H1 (cell line): ENCODE measurements around the gene SF3B3. TPM values are rescaled to one million over a fixed set of nuclear protein-coding genes. Genes with fewer than 3 reads are reported as not detected.

Experiments used
- CTCF ChIA-PET: fragments of 300-600 bp; sonication (Branson Sonifier 250); formaldehyde crosslinking; loops from one replicate; lab custom pipeline; 2021; ENCODE audit not compliant: partially characterized antibody; lab: Charles Lee
- POLR2A ChIA-PET: fragments of 300-600 bp; sonication (Branson Sonifier 250); formaldehyde crosslinking; loops from one replicate; lab custom pipeline; 2021; ENCODE audit warnings: inconsistent platforms; ENCODE audit not compliant: partially characterized antibody; lab: Charles Lee
- DNase-seq, 2 experiments: peaks; one replicate each; pipeline versions ENCODE4 v3.0.0 to v3.0.0-alpha.2; 2010 to 2022; ENCODE audit warnings: low spot score in 2 of 2, low read depth in 1 of 2, mixed read lengths in 1 of 2
- FAIRE-seq: peaks from 2 replicates; lab custom pipeline; 2011; peaks lifted over from hg19 to GRCh38; lab: Jason Lieb, UNC
- H2AFZ ChIP-seq: 2 replicates; pipeline ENCODE4 v1.8.1; 2012; ENCODE audit warnings: low read length, inconsistent platforms
- H2AK5ac ChIP-seq: 2 replicates; pipeline ENCODE4 v1.6.1; 2013; ENCODE audit warnings: low read depth, low read length
- H2BK120ac ChIP-seq: replicated peaks from 2 replicates; pipeline ENCODE3; 2013; ENCODE audit warnings: low read depth, low read length, inconsistent platforms
- H2BK12ac ChIP-seq: 2 replicates; pipeline ENCODE4 v1.6.1; 2013; ENCODE audit warnings: low read depth, low read length
- H2BK15ac ChIP-seq: 2 replicates; pipeline ENCODE4 v1.6.1; 2013; ENCODE audit warnings: low read length
- H2BK20ac ChIP-seq: 2 replicates; pipeline ENCODE4 v1.6.1; 2013; ENCODE audit warnings: low read length
- H2BK5ac ChIP-seq: 2 replicates; pipeline ENCODE4 v1.6.1; 2013; ENCODE audit warnings: low read depth, low read length
- H3K14ac ChIP-seq: 2 replicates; pipeline ENCODE4 v1.6.1; 2013; ENCODE audit warnings: inconsistent platforms; ENCODE audit not compliant: insufficient read length
- H3K18ac ChIP-seq: 2 replicates; pipeline ENCODE4 v1.6.1; 2013; ENCODE audit warnings: low read length; ENCODE audit errors: extremely low read depth
- H3K23ac ChIP-seq: 2 replicates; pipeline ENCODE4 v1.6.1; 2013; ENCODE audit warnings: inconsistent platforms; ENCODE audit not compliant: insufficient read length
- H3K23me2 ChIP-seq: 2 replicates; pipeline ENCODE4 v1.6.1; 2013; ENCODE audit warnings: low read depth, low read length
- H3K27ac ChIP-seq: 2 replicates; pipeline ENCODE4 v1.6.1; 2011; ENCODE audit warnings: low read depth, low read length, inconsistent platforms
- H3K27me3 ChIP-seq, 4 experiments: replicated peaks in 1 of 4; 1 replicate in 1 of 4; 2 replicates in 3 of 4; pipeline versions ENCODE4 v1.6.1 to v1.8.1; 2011 to 2013; ENCODE audit warnings: low read length in 3 of 4, mild to moderate bottlenecking in 3 of 4, inconsistent platforms in 2 of 4, mixed read lengths in 2 of 4, moderate library complexity in 1 of 4; ENCODE audit not compliant: control insufficient read depth in 3 of 4, insufficient read depth in 3 of 4; ENCODE audit errors: extremely low read depth in 1 of 4
- H3K36me3 ChIP-seq, 4 experiments: 2 replicates each; pipeline versions ENCODE4 v1.6.1 to v1.8.1; 2011 to 2013; ENCODE audit warnings: mild to moderate bottlenecking in 4 of 4, low read length in 3 of 4, moderate library complexity in 2 of 4, control low read depth in 1 of 4, inconsistent platforms in 1 of 4; ENCODE audit not compliant: insufficient read depth in 4 of 4, control insufficient read depth in 2 of 4
- H3K4ac ChIP-seq: replicated peaks from 2 replicates; pipeline ENCODE3; 2013; ENCODE audit warnings: low read length, low read depth, mixed read lengths, inconsistent platforms; ENCODE audit not compliant: insufficient read length
- H3K4me1 ChIP-seq, 4 experiments: replicated peaks in 1 of 4; 1 replicate in 1 of 4; 2 replicates in 3 of 4; pipeline versions ENCODE4 v1.6.1 to v1.8.1; 2011 to 2013; ENCODE audit warnings: low read length in 3 of 4, inconsistent platforms in 2 of 4, mixed read lengths in 1 of 4; ENCODE audit not compliant: insufficient read depth in 4 of 4, control insufficient read depth in 3 of 4
- H3K4me2 ChIP-seq, 2 experiments: 2 replicates each; pipeline versions ENCODE4 v1.6.1 to v1.8.1; 2011 to 2013; ENCODE audit warnings: low read depth in 2 of 2, low read length in 2 of 2, control low read depth in 1 of 2, inconsistent platforms in 1 of 2, mild to moderate bottlenecking in 1 of 2; ENCODE audit not compliant: insufficient read depth in 1 of 2
- H3K4me3 ChIP-seq, 4 experiments: fragments of 200-600, 300-600 bp in 1 of 4; sonication (generic), shearing (Covaris generic), sonication (Bioruptor Twin) in 1 of 4; 2 replicates each; pipeline versions ENCODE4 v1.5.1 to v1.8.1; 2011 to 2016; ENCODE audit warnings: low read length in 4 of 4, low read depth in 3 of 4, control low read depth in 2 of 4, inconsistent platforms in 2 of 4, mild to moderate bottlenecking in 2 of 4, mixed read lengths in 1 of 4, moderate library complexity in 1 of 4; ENCODE audit not compliant: insufficient read depth in 2 of 4; ENCODE audit errors: extremely low read depth in 1 of 4
- H3K56ac ChIP-seq: replicated peaks from 2 replicates; pipeline ENCODE3; 2013; ENCODE audit warnings: low read depth, mild to moderate bottlenecking, mixed read lengths, low read length, inconsistent platforms; ENCODE audit not compliant: insufficient read length
- H3K79me1 ChIP-seq: 2 replicates; pipeline ENCODE4 v1.6.1; 2013; ENCODE audit warnings: low read depth, low read length, control low read depth
- H3K79me2 ChIP-seq, 2 experiments: 2 replicates each; pipeline versions ENCODE4 v1.6.1 to v1.8.1; 2012 to 2013; ENCODE audit warnings: low read length in 2 of 2, mild to moderate bottlenecking in 2 of 2, inconsistent platforms in 1 of 2; ENCODE audit not compliant: insufficient read depth in 2 of 2, control insufficient read depth in 1 of 2
- H3K9ac ChIP-seq, 4 experiments: replicated peaks in 1 of 4; 1 replicate in 1 of 4; 2 replicates in 3 of 4; pipeline versions ENCODE4 v1.6.1 to v1.8.1; 2011 to 2013; ENCODE audit warnings: low read depth in 3 of 4, low read length in 3 of 4, control low read depth in 2 of 4, mild to moderate bottlenecking in 2 of 4, moderate library complexity in 2 of 4, inconsistent platforms in 1 of 4; ENCODE audit errors: extremely low read depth in 1 of 4
- H3K9me3 ChIP-seq, 2 experiments: 2 replicates each; pipeline versions ENCODE4 v1.6.1 to v1.8.1; 2012 to 2013; ENCODE audit warnings: mild to moderate bottlenecking in 2 of 2, moderate library complexity in 2 of 2, control low read depth in 1 of 2, inconsistent platforms in 1 of 2, low read depth in 1 of 2, low read length in 1 of 2, mixed read lengths in 1 of 2; ENCODE audit not compliant: insufficient read depth in 2 of 2
- H4K20me1 ChIP-seq, 2 experiments: replicated peaks in 1 of 2; 2 replicates each; pipeline versions ENCODE3 to v1.8.1; 2011 to 2013; ENCODE audit warnings: inconsistent platforms in 2 of 2, low read length in 2 of 2, mild to moderate bottlenecking in 1 of 2; ENCODE audit not compliant: insufficient read depth in 2 of 2, control insufficient read depth in 1 of 2
- H4K5ac ChIP-seq: 2 replicates; pipeline ENCODE4 v1.6.1; 2013; ENCODE audit warnings: low read length, low read depth, mixed read lengths, inconsistent platforms; ENCODE audit not compliant: insufficient read length
- H4K8ac ChIP-seq: 2 replicates; pipeline ENCODE4 v1.8.0; 2013; ENCODE audit warnings: mild to moderate bottlenecking, moderate library complexity, low read length, inconsistent platforms; ENCODE audit not compliant: insufficient read depth; ENCODE audit errors: extremely low read depth
- H4K91ac ChIP-seq: replicated peaks from 2 replicates; pipeline ENCODE3; 2013; ENCODE audit warnings: low read length, mixed read lengths, inconsistent platforms; ENCODE audit not compliant: insufficient read length
- NANOG ChIP-seq: IDR thresholded peaks from 2 replicates; pipeline ENCODE4 v1.6.1; 2011; ENCODE audit warnings: low read length, low read depth, mild to moderate bottlenecking, inconsistent platforms; ENCODE audit not compliant: insufficient read depth, poor library complexity, severe bottlenecking
- RFX5 ChIP-seq: IDR thresholded peaks from 2 replicates; pipeline ENCODE4 v1.6.1; 2011; ENCODE audit warnings: low read depth, low read length, improper control_type of control experiment, borderline replicate concordance
- WGBS, 2 experiments: shearing (Covaris generic) in 1 of 2; methylation state at CpG; one replicate each; pipeline versions ENCODE4 v1.1.6 to v1.1.7; 2013 to 2015; ENCODE audit warnings: low lambda C conversion rate in 2 of 2, mixed read lengths in 2 of 2, inconsistent platforms in 1 of 2, low coverage in 1 of 2, missing lambda C conversion rate in 1 of 2; ENCODE audit not compliant: insufficient replicate concordance in 2 of 2, insufficient coverage in 1 of 2, insufficient read length in 1 of 2; ENCODE audit errors: extremely low coverage in 1 of 2, missing lambda C conversion rate in 1 of 2; 5-methylcytosine and 5-hydroxymethylcytosine counted together
- polyA plus RNA-seq, 7 experiments: library from polyadenylated mRNA; depleted of rRNA in 3 of 7; stranded (reverse) in 5 of 7; unstranded in 2 of 7; fragments of >200 nt in 5 of 7; fragments of 200-250 nt in 2 of 7; gene quantifications; 1 replicate in 5 of 7; 2 replicates in 1 of 7; 4 replicates in 1 of 7; pipeline versions ENCODE4 v1.2.1 to v1.2.3, GENCODE V29; 2011 to 2013; ENCODE audit warnings: missing spikeins in 2 of 7, mixed read lengths in 2 of 7
- total RNA-seq: library from RNA; stranded (reverse); fragmentation: NEBNext Ultra II Directional; extraction: Animal tissue kit (Norgen Biotek cat#: 25700); gene quantifications from 2 replicates; pipeline ENCODE4 v1.2.1, GENCODE V29; 2021

Gene SF3B3
- total and polyA plus RNA-seq, 2 of the 8 experiments (the other 6 are each of a cell fraction or from before 2014, with no cell fraction given) = 241 to 521 TPM

GRCh38 chr16:70494777-70495176, 28.8 kb upstream of the SF3B3 start:
- Histone ChIP-seq H3K4me2 (no peak overlapping the region), H3K23ac (no peak overlapping the region), H3K9me3 (no peaks in the 10 kb centered on the region), H3K56ac (no peak overlapping the region), H3K9ac (no peak overlapping the region), H3K4me1 (no peaks in the 10 kb centered on the region), H3K36me3 (peaks cover 6 to 33% (median 18%) of the 10 kb centered on the region in 4 experiments; a peak in 6 of 8 replicates), H2BK120ac (no peak overlapping the region), H2AFZ (no peak overlapping the region), H3K4ac (no peak overlapping the region), H2BK15ac (no peak overlapping the region), H2AK5ac (no peak overlapping the region), H3K79me2 (no peaks in the 10 kb centered on the region), H4K5ac (no peak overlapping the region), H4K20me1 (no peaks in the 10 kb centered on the region), H2BK12ac (no peak overlapping the region), H3K14ac (no peak overlapping the region), H4K8ac (no peak overlapping the region), H3K23me2 (no peaks in the 10 kb centered on the region), H3K79me1 (no peaks in the 10 kb centered on the region), H4K91ac (no peak overlapping the region), H3K4me3 (no peak overlapping the region), H2BK5ac (no peak overlapping the region), H2BK20ac (no peak overlapping the region), H3K27me3 (no peaks in the 10 kb centered on the region), H3K18ac (no peak overlapping the region)
- ChIA-PET CTCF (interaction anchor here (1.5 to 2.6 kb wide), 2 partner anchors 14 to 23 kb away, joined by 3 to 13 read pairs; no protein-coding TSS in a partner anchor), POLR2A (interaction anchor here (0.8 to 0.9 kb wide), 2 partner anchors 9 to 103 kb away, joined by 3 read pairs; no protein-coding TSS in a partner anchor)
- no peak for DNase-seq
- 83% methylated on average over 2 of the region's 2 CpGs; no CpG with 5 or more reads in 1 of the 2 experiments for WGBS, 2 experiments
- FAIRE-seq = no peak
- TF ChIP-seq NANOG (no peak), RFX5 (no peak)
- TF ChIP-seq, all 59 proteins: peak for 0
- no peak overlapping the region for H3K27ac ChIP-seq
